Kidney tubule cell (primary cell): ENCODE data around the gene PRAF2.

Source experiments
- DNase-seq: peaks from one replicate; pipeline ENCODE4 v3.0.0-alpha.2; 2018; ENCODE audit warnings: low spot score

Gene PRAF2

GRCh38 chrX:49072712-49073095 is 1.1 kb downstream of the PRAF2 start:
- DNase-seq: no peak

GRCh38 chrX:49071877-49072711 is 1.7 kb downstream of the PRAF2 start:
- peak; percentile 71 for DNase-seq

- no peak for DNase-seq
Observed at GRCh38 chrX:49070988-49071387, 2.8 kb downstream of the PRAF2 start.

- DNase-seq: no peak
Observed at GRCh38 chrX:49069038-49069437, 4.8 kb downstream of the PRAF2 start.

GRCh38 chrX:49067285-49068120 is 6.3 kb downstream of the PRAF2 start:
- no peak for DNase-seq

GRCh38 chrX:49066690-49067089 is 7.1 kb downstream of the PRAF2 start:
- DNase-seq: no peak

- DNase-seq: no peak
Observed at GRCh38 chrX:49066278-49066677, 7.5 kb downstream of the PRAF2 start.

- DNase-seq: no peak
Observed at GRCh38 chrX:49064735-49065134, 9.1 kb downstream of the PRAF2 start.

GRCh38 chrX:49064303-49064702 is 9.5 kb downstream of the PRAF2 start:
- DNase-seq: no peak

- no peak for DNase-seq
Observed at GRCh38 chrX:49063715-49064114, 10.1 kb downstream of the PRAF2 start.

GRCh38 chrX:49061916-49062315 is 11.9 kb downstream of the PRAF2 start:
- DNase-seq: no peak

- DNase-seq: no peak
Observed at GRCh38 chrX:49061490-49061889, 12.3 kb downstream of the PRAF2 start.

GRCh38 chrX:49060914-49061313 is 12.9 kb downstream of the PRAF2 start:
- no peak for DNase-seq

GRCh38 chrX:49059681-49060085 is 14.1 kb downstream of the PRAF2 start:
- DNase-seq: peak; percentile 39

- peak; percentile 36 for DNase-seq
Observed at GRCh38 chrX:49059201-49059600, 14.6 kb downstream of the PRAF2 start.

GRCh38 chrX:49058794-49059193 is 15.0 kb downstream of the PRAF2 start, which contains the start of gene CCDC120:
CCDC120 (plus strand) TSS chrX:49058999; CDS start chrX:49062042, 3,043 bp downstream.
- peak; percentile 57 for DNase-seq

GRCh38 chrX:49054073-49054762 is 19.6 kb downstream of the PRAF2 start:
- no peak for DNase-seq

- peak; percentile 49 for DNase-seq
Observed at GRCh38 chrX:49053223-49054072, 20.4 kb downstream of the PRAF2 start.

GRCh38 chrX:49043987-49044281 is 29.9 kb downstream of the PRAF2 start:
- no peak for DNase-seq

- peak; percentile 98 for DNase-seq
Observed at GRCh38 chrX:49043220-49043986, 30.4 kb downstream of the PRAF2 start, which contains the start of gene TFE3. TFE3 (minus strand) TSS chrX:49043357; CDS start chrX:49043226, 131 bp downstream.
